Measurements from ENCODE around the gene PPP6R3. TPM values are rescaled to one million over a fixed set of nuclear protein-coding genes. Genes with fewer than 3 reads are reported as not detected.

Gene PPP6R3
- total and polyA plus RNA-seq, 2 of the 8 experiments (the other 6 are each of a cell fraction or from before 2014, with no cell fraction given), result 44.6 to 150 TPM

DNA sequence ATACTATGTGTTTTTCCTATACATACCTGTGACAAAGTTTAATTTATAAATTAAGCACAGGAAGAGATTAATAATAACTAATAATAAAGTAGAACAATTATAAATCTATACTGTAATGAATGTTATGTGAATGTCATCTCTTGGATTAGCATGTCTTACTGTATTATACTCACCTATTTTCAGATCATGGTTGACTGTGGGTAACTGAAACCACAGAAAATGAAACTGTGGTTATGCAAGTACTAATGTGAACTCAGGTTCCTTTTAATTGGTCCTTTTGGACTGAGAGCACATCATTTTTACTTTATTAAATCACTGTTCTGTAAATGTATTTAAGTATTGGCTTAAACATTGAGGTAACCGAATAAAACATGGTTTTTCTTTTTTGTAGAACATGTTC is 108.8 kb downstream of the PPP6R3 start:
- H3K4ac ChIP-seq (replicated peaks; ENCODE audit: insufficient read length, low read depth, low read length), result no peak overlapping the region
- H2BK20ac ChIP-seq (ENCODE audit: low read length), result no peak overlapping the region
- H3K23me2 ChIP-seq (ENCODE audit: low read depth, low read length), result no peaks in the 10 kb centered on the region
- no peak overlapping the region for H2BK5ac ChIP-seq (ENCODE audit: low read depth, low read length)
- H3K9ac ChIP-seq (replicated peaks in 1 of 4; ENCODE audit: extremely low read depth in 1 of 4, low read depth in 3 of 4, low read length in 3 of 4), result no peak overlapping the region
- no peak overlapping the region for H2BK12ac ChIP-seq (ENCODE audit: low read depth, low read length)
- no peak overlapping the region for H3K56ac ChIP-seq (replicated peaks; ENCODE audit: insufficient read length, low read depth, low read length)
- ChIA-PET POLR2A (ENCODE audit: partially characterized antibody) (no interaction called here), CTCF (ENCODE audit: partially characterized antibody) (interaction anchor here (4.5 kb wide), 1 partner anchor 13 kb away, joined by 28 read pairs; no protein-coding TSS in a partner anchor)
- no peak overlapping the region for H3K4me2 ChIP-seq (ENCODE audit: insufficient read depth in 1 of 2, low read depth in 2 of 2, low read length in 2 of 2)
- H4K91ac ChIP-seq (replicated peaks; ENCODE audit: insufficient read length, low read length), result no peak overlapping the region
- no peak overlapping the region for H3K23ac ChIP-seq (ENCODE audit: insufficient read length)
- DNase-seq (ENCODE audit: low read depth in 1 of 2, low spot score in 2 of 2) (no peak), FAIRE-seq (no peak)
- no peak overlapping the region for H2AFZ ChIP-seq (ENCODE audit: low read length)
- H3K27ac ChIP-seq (ENCODE audit: low read depth, low read length), result no peak overlapping the region
- no peak overlapping the region for H4K5ac ChIP-seq (ENCODE audit: insufficient read length, low read depth, low read length)
- H4K20me1 ChIP-seq (replicated peaks in 1 of 2; ENCODE audit: control insufficient read depth in 1 of 2, insufficient read depth in 2 of 2, low read length in 2 of 2), result peaks cover 3% of the 10 kb centered on the region in 2 experiments
- H3K27me3 ChIP-seq (replicated peaks in 1 of 4; ENCODE audit: control insufficient read depth in 3 of 4, extremely low read depth in 1 of 4, insufficient read depth in 3 of 4, low read length in 3 of 4), result no peaks in the 10 kb centered on the region
- no peak overlapping the region for H3K18ac ChIP-seq (ENCODE audit: extremely low read depth, low read length)
- H3K4me3 ChIP-seq (ENCODE audit: extremely low read depth in 1 of 4, insufficient read depth in 2 of 4, low read depth in 3 of 4, low read length in 4 of 4), result no peak overlapping the region
- no peak overlapping the region for H4K8ac ChIP-seq (ENCODE audit: extremely low read depth, insufficient read depth, low read length)
- no peak overlapping the region for H2BK15ac ChIP-seq (ENCODE audit: low read length)
- no peak overlapping the region for H2BK120ac ChIP-seq (replicated peaks; ENCODE audit: low read depth, low read length)
- peaks cover 3 to 66% (median 46%) of the 10 kb centered on the region in 4 experiments; a peak in 7 of 8 replicates for H3K36me3 ChIP-seq (ENCODE audit: control insufficient read depth in 2 of 4, insufficient read depth in 4 of 4, low read length in 3 of 4)
- no peak overlapping the region for H2AK5ac ChIP-seq (ENCODE audit: low read depth, low read length)
- H3K79me1 ChIP-seq (ENCODE audit: low read depth, low read length), result peaks cover 6% of the 10 kb centered on the region; the same call in 1 of the 2 replicates
- TF ChIP-seq TBP (IDR thresholded peaks at IDR 0.05; ENCODE audit: low read depth, low read length) (no peak), BCL11A (IDR thresholded peaks at IDR 0.05; ENCODE audit: low read depth in 2 of 2, low read length in 2 of 2) (no peak), NRF1 (IDR thresholded peaks at IDR 0.05; ENCODE audit: low read depth, low read length) (no peak), CBX8 (IDR thresholded peaks at IDR 0.05; ENCODE audit: borderline replicate concordance, low read depth, low read length) (no peak), SP1 (IDR thresholded peaks at IDR 0.05; ENCODE audit: low read depth, low read length) (no peak), CREB1 (IDR thresholded peaks at IDR 0.05) (no peak), SIN3A (conservative IDR thresholded peaks at IDR 0.05 in 1 of 2, IDR thresholded peaks at IDR 0.05 in 1 of 2; ENCODE audit: low read depth in 1 of 2, low read length in 2 of 2) (no peak), RXRA (IDR thresholded peaks at IDR 0.05; ENCODE audit: insufficient read depth, low read depth, low read length) (no peak), RFX5 (IDR thresholded peaks at IDR 0.05; ENCODE audit: borderline replicate concordance, low read depth, low read length) (no peak), SIX5 (IDR thresholded peaks at IDR 0.05; ENCODE audit: low read depth, low read length) (no peak), RAD21 (IDR thresholded peaks at IDR 0.05 in 1 of 2, conservative IDR thresholded peaks at IDR 0.05 in 1 of 2; ENCODE audit: low read depth in 2 of 2, low read length in 2 of 2) (no peak)
- TF ChIP-seq, protein P1, sequence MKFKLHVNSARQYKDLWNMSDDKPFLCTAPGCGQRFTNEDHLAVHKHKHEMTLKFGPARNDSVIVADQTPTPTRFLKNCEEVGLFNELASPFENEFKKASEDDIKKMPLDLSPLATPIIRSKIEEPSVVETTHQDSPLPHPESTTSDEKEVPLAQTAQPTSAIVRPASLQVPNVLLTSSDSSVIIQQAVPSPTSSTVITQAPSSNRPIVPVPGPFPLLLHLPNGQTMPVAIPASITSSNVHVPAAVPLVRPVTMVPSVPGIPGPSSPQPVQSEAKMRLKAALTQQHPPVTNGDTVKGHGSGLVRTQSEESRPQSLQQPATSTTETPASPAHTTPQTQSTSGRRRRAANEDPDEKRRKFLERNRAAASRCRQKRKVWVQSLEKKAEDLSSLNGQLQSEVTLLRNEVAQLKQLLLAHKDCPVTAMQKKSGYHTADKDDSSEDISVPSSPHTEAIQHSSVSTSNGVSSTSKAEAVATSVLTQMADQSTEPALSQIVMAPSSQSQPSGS (IDR thresholded peaks at IDR 0.05; ENCODE audit: low read length), result no peak
- H3K14ac ChIP-seq (ENCODE audit: insufficient read length), result no peak overlapping the region
- no peaks in the 10 kb centered on the region; a peak in 1 of 7 replicates for H3K4me1 ChIP-seq (replicated peaks in 1 of 4; ENCODE audit: control insufficient read depth in 3 of 4, insufficient read depth in 4 of 4, low read length in 3 of 4)
- H3K9me3 ChIP-seq (ENCODE audit: insufficient read depth in 2 of 2, low read depth in 1 of 2, low read length in 1 of 2), result no peaks in the 10 kb centered on the region
- WGBS, 2 experiments (ENCODE audit: extremely low coverage in 1 of 2, insufficient coverage in 1 of 2, insufficient read length in 1 of 2, insufficient replicate concordance in 2 of 2, low coverage in 1 of 2, low lambda C conversion rate in 2 of 2, missing lambda C conversion rate in 1 of 2), result 92% methylated on average over 1 of the region's 1 CpG; no CpG with 5 or more reads in 1 of the 2 experiments
- peaks cover 0 to 27% of the 10 kb centered on the region in 2 experiments; a peak in 3 of 4 replicates for H3K79me2 ChIP-seq (ENCODE audit: control insufficient read depth in 1 of 2, insufficient read depth in 2 of 2, low read length in 2 of 2)
